SK-N-SH treated with all-trans-retinoic acid at 6 μM for 48 hours (cell line): Measurements from ENCODE around the gene IL20.

Experiments used
- ATAC-seq: fragments of 200-7000 bp; cut with Tn5 transposase; 3 replicates; pipeline ENCODE4 v1.9.1; 2020; ENCODE audit warnings: mild to moderate bottlenecking, moderate library complexity
- ARNTL ChIP-seq: fragments of 450-650 bp; formaldehyde crosslinking; IDR thresholded peaks from 2 replicates; pipeline ENCODE4 v1.5.0; 2020; ENCODE audit warnings: low read depth, mild to moderate bottlenecking, moderate library complexity, borderline replicate concordance
- BACH2 ChIP-seq: fragments of 250-450 bp; sonication (Bioruptor Pico); IDR thresholded peaks from 2 replicates; pipeline ENCODE4 v1.9.0; 2021; ENCODE audit warnings: mild to moderate bottlenecking, borderline replicate concordance
- CSDC2 ChIP-seq: fragments of 250-450 bp; sonication (Bioruptor Pico); IDR thresholded peaks from 2 replicates; pipeline ENCODE4 v1.5.0; 2020; ENCODE audit warnings: mild to moderate bottlenecking, moderate library complexity
- CSRNP3 ChIP-seq: fragments of 250-450 bp; sonication (Bioruptor Pico); IDR thresholded peaks from 2 replicates; pipeline ENCODE4 v1.5.1; 2021; ENCODE audit warnings: mild to moderate bottlenecking, moderate library complexity
- ESRRG ChIP-seq: fragments of 250-450 bp; sonication (Bioruptor Pico); IDR thresholded peaks from 2 replicates; pipeline ENCODE4 v1.6.1; 2021; ENCODE audit warnings: mild to moderate bottlenecking
- GLIS3 ChIP-seq: fragments of 250-450 bp; sonication (Bioruptor Pico); IDR thresholded peaks from 2 replicates; pipeline ENCODE4 v1.5.0; 2020; ENCODE audit warnings: mild to moderate bottlenecking, moderate library complexity
- ISL1 ChIP-seq: fragments of 250-450 bp; sonication (Bioruptor Pico); IDR thresholded peaks from 2 replicates; pipeline ENCODE4 v2.1.2; 2022; ENCODE audit warnings: mild to moderate bottlenecking, moderate library complexity
- OSR1 ChIP-seq: fragments of 250-450 bp; sonication (Bioruptor Pico); IDR thresholded peaks from 2 replicates; pipeline ENCODE4 v1.8.0; 2022; ENCODE audit warnings: moderate library complexity, mild to moderate bottlenecking, inconsistent platforms
- PATZ1 ChIP-seq: fragments of 250-450 bp; sonication (Bioruptor Pico); IDR thresholded peaks from 2 replicates; pipeline ENCODE4 v1.8.0; 2020; ENCODE audit warnings: mild to moderate bottlenecking, moderate library complexity, borderline replicate concordance
- POU6F1 ChIP-seq: fragments of 250-450 bp; sonication (Bioruptor Pico); IDR thresholded peaks from 2 replicates; pipeline ENCODE4 v1.8.0; 2021; ENCODE audit warnings: low read depth, mild to moderate bottlenecking, moderate library complexity, borderline replicate concordance
- RARB ChIP-seq: fragments of 250-450 bp; sonication (Bioruptor Pico); IDR thresholded peaks from 2 replicates; pipeline ENCODE4 v1.8.0; 2021; ENCODE audit warnings: mild to moderate bottlenecking, moderate library complexity
- SNAI2 ChIP-seq: fragments of 250-450 bp; sonication (Bioruptor Pico); IDR thresholded peaks from 2 replicates; pipeline ENCODE4 v1.5.0; 2020; ENCODE audit warnings: mild to moderate bottlenecking, moderate library complexity
- TCF4 ChIP-seq: fragments of 250-450 bp; sonication (Bioruptor Pico); IDR thresholded peaks from 2 replicates; pipeline ENCODE4 v1.8.0; 2021; ENCODE audit warnings: mild to moderate bottlenecking, moderate library complexity, borderline replicate concordance
- TOX ChIP-seq: fragments of 250-450 bp; sonication (Bioruptor Pico); IDR thresholded peaks from 2 replicates; pipeline ENCODE4 v1.8.0; 2021; ENCODE audit warnings: mild to moderate bottlenecking, moderate library complexity, borderline replicate concordance
- TSHZ2 ChIP-seq: fragments of 250-450 bp; sonication (Bioruptor Pico); IDR thresholded peaks from 2 replicates; pipeline ENCODE4 v1.5.0; 2020; ENCODE audit warnings: mild to moderate bottlenecking, moderate library complexity
- ZC3H10 ChIP-seq: fragments of 250-450 bp; sonication (Bioruptor Pico); IDR thresholded peaks from 2 replicates; pipeline ENCODE4 v1.5.1; 2021; ENCODE audit warnings: mild to moderate bottlenecking, moderate library complexity
- ZFP3 ChIP-seq: fragments of 250-450 bp; sonication (Bioruptor Pico); IDR thresholded peaks from 2 replicates; pipeline ENCODE4 v1.5.0; 2020; ENCODE audit warnings: mild to moderate bottlenecking, moderate library complexity
- ZFP30 ChIP-seq: fragments of 450-650 bp; formaldehyde crosslinking; IDR thresholded peaks from 2 replicates; pipeline ENCODE4 v1.5.0; 2022; ENCODE audit warnings: mild to moderate bottlenecking, moderate library complexity
- ZNF565 ChIP-seq: fragments of 450-650 bp; formaldehyde crosslinking; conservative IDR thresholded peaks from 2 replicates; pipeline ENCODE4 v1.5.0; 2020; ENCODE audit warnings: low read depth, mild to moderate bottlenecking, moderate library complexity
- ZNF70 ChIP-seq: fragments of 450-650 bp; formaldehyde crosslinking; IDR thresholded peaks from 2 replicates; pipeline ENCODE4 v1.5.0; 2020; ENCODE audit warnings: mild to moderate bottlenecking, moderate library complexity
- ZNF8 ChIP-seq: fragments of 450-650 bp; formaldehyde crosslinking; IDR thresholded peaks from 2 replicates; pipeline ENCODE4 v1.5.0; 2020; ENCODE audit warnings: mild to moderate bottlenecking, moderate library complexity
- TF ChIP-seq, protein P1 (sequence below): fragments of 250-450 bp; sonication (Bioruptor Pico); IDR thresholded peaks from 2 replicates; pipeline ENCODE4 v1.5.1; 2020; ENCODE audit warnings: low read depth, mild to moderate bottlenecking, moderate library complexity

Gene IL20

GRCh38 chr1:206836111-206836510 is 29.3 kb upstream of the IL20 start:
- TF ChIP-seq TOX (no peak), BACH2 (no peak), ZNF8 (CRISPR knock-in tag) (no peak), ESRRG (CRISPR knock-in tag) (no peak), OSR1 (CRISPR knock-in tag) (no peak), RARB (CRISPR knock-in tag) (no peak), PATZ1 (CRISPR knock-in tag) (no peak), ZFP3 (no peak), CSDC2 (CRISPR knock-in tag) (no peak), ZNF565 (CRISPR knock-in tag) (no peak), ZFP30 (CRISPR knock-in tag) (no peak), ZC3H10 (CRISPR knock-in tag) (no peak), CSRNP3 (no peak), ARNTL (no peak), GLIS3 (CRISPR knock-in tag) (no peak), POU6F1 (CRISPR knock-in tag) (no peak), ISL1 (CRISPR knock-in tag) (no peak), TSHZ2 (CRISPR knock-in tag) (no peak), ZNF70 (no peak)
- TF ChIP-seq, protein P1, sequence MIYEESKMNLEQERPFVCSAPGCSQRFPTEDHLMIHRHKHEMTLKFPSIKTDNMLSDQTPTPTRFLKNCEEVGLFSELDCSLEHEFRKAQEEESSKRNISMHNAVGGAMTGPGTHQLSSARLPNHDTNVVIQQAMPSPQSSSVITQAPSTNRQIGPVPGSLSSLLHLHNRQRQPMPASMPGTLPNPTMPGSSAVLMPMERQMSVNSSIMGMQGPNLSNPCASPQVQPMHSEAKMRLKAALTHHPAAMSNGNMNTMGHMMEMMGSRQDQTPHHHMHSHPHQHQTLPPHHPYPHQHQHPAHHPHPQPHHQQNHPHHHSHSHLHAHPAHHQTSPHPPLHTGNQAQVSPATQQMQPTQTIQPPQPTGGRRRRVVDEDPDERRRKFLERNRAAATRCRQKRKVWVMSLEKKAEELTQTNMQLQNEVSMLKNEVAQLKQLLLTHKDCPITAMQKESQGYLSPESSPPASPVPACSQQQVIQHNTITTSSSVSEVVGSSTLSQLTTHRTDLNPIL (CRISPR knock-in tag): no peak
- no peak for ATAC-seq

GRCh38 chr1:206839006-206839560 is 26.3 kb upstream of the IL20 start:
- peak; percentile 23; the same call in 2 of the 3 replicates for ATAC-seq
- TF ChIP-seq CSRNP3: no peak
- no peak for TF ChIP-seq ZFP30 (CRISPR knock-in tag)
- TF ChIP-seq BACH2: no peak
- TF ChIP-seq CSDC2 (CRISPR knock-in tag): no peak
- no peak for TF ChIP-seq SNAI2 (CRISPR knock-in tag)
- TF ChIP-seq PATZ1 (CRISPR knock-in tag): no peak
- no peak for TF ChIP-seq TCF4
- TF ChIP-seq, all 23 proteins: peak for 0
